Measurements from ENCODE around the gene ICE1. TPM values are rescaled to one million over a fixed set of nuclear protein-coding genes. Genes with fewer than 3 reads are reported as not detected.

Gene ICE1
- 16.2 and 18.2 TPM in 2 replicates for total RNA-seq

DNA sequence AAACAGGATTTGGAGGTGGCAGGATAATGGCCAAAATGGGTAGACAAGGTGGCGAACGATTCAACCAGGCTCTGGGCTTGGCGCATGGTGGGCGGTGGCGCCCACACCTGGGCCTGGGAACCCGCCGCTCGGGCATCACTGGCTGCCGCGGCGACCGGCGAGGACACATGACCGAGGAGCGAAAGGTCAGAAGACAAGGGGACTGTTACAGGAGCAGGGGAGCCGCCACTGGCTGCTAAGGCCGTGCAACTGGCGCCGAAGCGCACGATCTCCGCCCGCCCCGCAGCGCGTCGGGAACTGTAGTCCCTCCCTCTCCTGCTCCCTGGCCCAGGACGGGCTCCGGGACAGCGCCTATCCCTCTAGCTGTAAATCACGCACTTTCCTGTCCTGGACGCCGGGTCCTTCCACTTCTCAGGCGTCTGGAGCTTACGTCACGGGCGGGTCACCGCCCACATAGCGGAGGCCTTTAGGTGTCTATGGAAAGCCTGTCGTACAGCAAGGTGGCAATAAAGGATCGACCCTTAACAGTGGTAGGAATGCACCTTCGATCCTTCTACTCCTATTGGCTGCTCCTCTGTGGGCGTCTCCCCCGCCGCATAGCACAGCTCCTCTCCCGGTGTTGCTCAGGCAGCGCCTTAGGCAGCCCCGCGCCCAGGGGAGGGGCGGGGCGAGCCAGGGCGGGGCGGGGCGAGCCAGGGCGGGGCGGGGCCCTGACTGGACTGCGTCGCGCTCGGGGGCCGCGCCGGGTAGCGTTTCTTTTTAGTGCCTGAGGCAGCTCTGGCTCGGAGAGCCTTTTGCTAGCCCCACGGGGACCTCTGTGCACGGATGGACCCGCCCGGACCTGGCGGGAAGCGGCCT, at the start of gene ICE1:
ICE1 (plus strand) TSS at position 717 of the 858 bp plus-strand sequence. CDS start 239 bp downstream, outside the sequence.

Measured in pericardium fibroblast (primary cell).